Measurements from ENCODE around the gene OR2A42.
"Not testable (repeated sequence)": the region's sequence is repeated elsewhere in the genome, so short reads cannot be mapped to it uniquely, and the experiment has no call there.

- TF ChIP-seq EZH2phosphoT487 (IDR thresholded peaks at IDR 0.05; ENCODE audit: insufficient read depth, low read depth); EZH2 (IDR thresholded peaks at IDR 0.05; ENCODE audit: insufficient read depth, poor library complexity, severe bottlenecking): not testable (repeated sequence)
Observed at GRCh38 chr7:144280010-144280409, 40.6 kb upstream of the OR2A42 start.
